Central memory CD8-positive, alpha-beta T cell (primary cell): ENCODE measurements around the gene ERBB4.
"Not testable (repeated sequence)": the region's sequence is repeated elsewhere in the genome, so short reads cannot be mapped to it uniquely, and the experiment has no call there.

ENCODE experiments used
- ATAC-seq: fragments of 150-1000 bp; cut with Tn5 transposase; replicated peaks from 2 replicates; pipeline ENCODE4 v1.10.0; 2022; ENCODE audit warnings: mild to moderate bottlenecking, moderate FRiP score, moderate number of reproducible peaks; ENCODE audit not compliant: poor library complexity, severe bottlenecking; ENCODE audit errors: extremely low read depth
- DNase-seq, 2 donors: peaks; one replicate each; pipeline ENCODE4 v3.0.0; 2021; ENCODE audit warnings: low spot score in 2 of 2
- H3K27ac Mint-ChIP-seq: one replicate; pipeline ENCODE4 v1.8.0; 2022; ENCODE audit warnings: low read depth, mild to moderate bottlenecking, moderate library complexity, mixed read lengths
- H3K27me3 Mint-ChIP-seq: one replicate; pipeline ENCODE4 v1.8.0; 2022; ENCODE audit warnings: mixed read lengths
- H3K36me3 Mint-ChIP-seq: one replicate; pipeline ENCODE4 v1.8.0; 2022; ENCODE audit warnings: mild to moderate bottlenecking, moderate library complexity, mixed read lengths; ENCODE audit not compliant: insufficient read depth
- H3K4me1 Mint-ChIP-seq: one replicate; pipeline ENCODE4 v1.8.0; 2022; ENCODE audit warnings: mixed read lengths
- H3K4me3 Mint-ChIP-seq: one replicate; pipeline ENCODE4 v1.8.0; 2022; ENCODE audit warnings: mild to moderate bottlenecking, moderate library complexity, mixed read lengths
- H3K9me3 Mint-ChIP-seq: one replicate; pipeline ENCODE4 v1.8.0; 2022; ENCODE audit warnings: mixed read lengths

Gene ERBB4

GRCh38 chr2:211729433-211729832 lies 809.2 kb downstream of the ERBB4 start:
- no peak for ATAC-seq
- DNase-seq, result no peak
- H3K9me3 Mint-ChIP-seq, result peaks cover 16% of the 10 kb centered on the region
- no peak overlapping the region for H3K4me3 Mint-ChIP-seq
- H3K36me3 Mint-ChIP-seq, result peaks cover 3% of the 10 kb centered on the region
- H3K4me1 Mint-ChIP-seq, result no peaks in the 10 kb centered on the region
- no peak overlapping the region for H3K27ac Mint-ChIP-seq
- no peaks in the 10 kb centered on the region for H3K27me3 Mint-ChIP-seq

- peaks cover 11% of the 10 kb centered on the region for H3K9me3 Mint-ChIP-seq
- ATAC-seq (no peak), DNase-seq (no peak)
- no peaks in the 10 kb centered on the region for H3K27me3 Mint-ChIP-seq
- peaks cover 3% of the 10 kb centered on the region for H3K36me3 Mint-ChIP-seq
- no peak overlapping the region for H3K4me3 Mint-ChIP-seq
- H3K4me1 Mint-ChIP-seq, result no peaks in the 10 kb centered on the region
- no peak overlapping the region for H3K27ac Mint-ChIP-seq
These were observed 813.7 kb downstream of the ERBB4 start for GRCh38 chr2:211724933-211725332.

GRCh38 chr2:211723398-211723797 lies 815.2 kb downstream of the ERBB4 start:
- no peaks in the 10 kb centered on the region for H3K4me1 Mint-ChIP-seq
- DNase-seq, result no peak
- no peaks in the 10 kb centered on the region for H3K27me3 Mint-ChIP-seq
- ATAC-seq, result no peak
- H3K36me3 Mint-ChIP-seq, result peaks cover 3% of the 10 kb centered on the region
- H3K9me3 Mint-ChIP-seq, result peaks cover 11% of the 10 kb centered on the region
- H3K4me3 Mint-ChIP-seq, result no peak overlapping the region
- H3K27ac Mint-ChIP-seq, result no peak overlapping the region

- Mint-ChIP-seq H3K4me1 (no peaks in the 10 kb centered on the region), H3K27me3 (no peaks in the 10 kb centered on the region), H3K36me3 (peaks cover 3% of the 10 kb centered on the region), H3K9me3 (peaks cover 8% of the 10 kb centered on the region), H3K27ac (no peak overlapping the region), H3K4me3 (no peak overlapping the region)
- ATAC-seq (no peak), DNase-seq (no peak)
These were observed 815.7 kb downstream of the ERBB4 start for GRCh38 chr2:211722928-211723327.

GRCh38 chr2:211721874-211722273 lies 816.7 kb downstream of the ERBB4 start:
- not testable (repeated sequence) for H3K27ac Mint-ChIP-seq, DNase-seq, H3K27me3 Mint-ChIP-seq, H3K36me3 Mint-ChIP-seq, H3K4me3 Mint-ChIP-seq, H3K9me3 Mint-ChIP-seq, ATAC-seq, H3K4me1 Mint-ChIP-seq

GRCh38 chr2:211709389-211709788 lies 829.2 kb downstream of the ERBB4 start:
- H3K36me3 Mint-ChIP-seq, result no peaks in the 10 kb centered on the region
- H3K27me3 Mint-ChIP-seq, result no peaks in the 10 kb centered on the region
- no peak overlapping the region for H3K4me3 Mint-ChIP-seq
- H3K9me3 Mint-ChIP-seq, result no peaks in the 10 kb centered on the region
- ATAC-seq, result no peak
- no peaks in the 10 kb centered on the region for H3K4me1 Mint-ChIP-seq
- no peak overlapping the region for H3K27ac Mint-ChIP-seq
- DNase-seq, result no peak

GRCh38 chr2:211692689-211693088 lies 845.9 kb downstream of the ERBB4 start:
- no peaks in the 10 kb centered on the region for H3K27me3 Mint-ChIP-seq
- H3K36me3 Mint-ChIP-seq, result no peaks in the 10 kb centered on the region
- no peak overlapping the region for H3K27ac Mint-ChIP-seq
- H3K9me3 Mint-ChIP-seq, result peaks cover 18% of the 10 kb centered on the region
- ATAC-seq (no peak), DNase-seq (no peak)
- no peaks in the 10 kb centered on the region for H3K4me1 Mint-ChIP-seq
- no peak overlapping the region for H3K4me3 Mint-ChIP-seq

- Mint-ChIP-seq H3K9me3 (peaks cover 18% of the 10 kb centered on the region), H3K27ac (no peak overlapping the region), H3K4me1 (no peaks in the 10 kb centered on the region), H3K27me3 (no peaks in the 10 kb centered on the region), H3K4me3 (no peak overlapping the region), H3K36me3 (no peaks in the 10 kb centered on the region)
- no peak for DNase-seq
- no peak for ATAC-seq
These were observed 847.9 kb downstream of the ERBB4 start for GRCh38 chr2:211690736-211691135.

GRCh38 chr2:211688196-211688595 lies 850.4 kb downstream of the ERBB4 start:
- no peak for DNase-seq
- H3K4me1 Mint-ChIP-seq, result no peaks in the 10 kb centered on the region
- H3K9me3 Mint-ChIP-seq, result peaks cover 17% of the 10 kb centered on the region
- H3K4me3 Mint-ChIP-seq, result no peak overlapping the region
- no peaks in the 10 kb centered on the region for H3K27me3 Mint-ChIP-seq
- H3K36me3 Mint-ChIP-seq, result no peaks in the 10 kb centered on the region
- ATAC-seq, result no peak
- H3K27ac Mint-ChIP-seq, result no peak overlapping the region

GRCh38 chr2:211674715-211675114 lies 863.9 kb downstream of the ERBB4 start:
- no peak overlapping the region for H3K4me3 Mint-ChIP-seq
- ATAC-seq, result no peak
- no peak overlapping the region for H3K27ac Mint-ChIP-seq
- H3K4me1 Mint-ChIP-seq, result no peaks in the 10 kb centered on the region
- DNase-seq, result no peak
- no peaks in the 10 kb centered on the region for H3K27me3 Mint-ChIP-seq
- H3K36me3 Mint-ChIP-seq, result no peaks in the 10 kb centered on the region
- no peaks in the 10 kb centered on the region for H3K9me3 Mint-ChIP-seq

GRCh38 chr2:211673133-211673905 lies 865.3 kb downstream of the ERBB4 start:
- H3K36me3 Mint-ChIP-seq, result no peaks in the 10 kb centered on the region
- no peaks in the 10 kb centered on the region for H3K9me3 Mint-ChIP-seq
- H3K4me1 Mint-ChIP-seq, result no peaks in the 10 kb centered on the region
- H3K27me3 Mint-ChIP-seq, result no peaks in the 10 kb centered on the region
- H3K4me3 Mint-ChIP-seq, result no peak overlapping the region
- H3K27ac Mint-ChIP-seq, result no peak overlapping the region
- no peak for ATAC-seq
- DNase-seq, result no peak

- ATAC-seq, result no peak
These were observed 866.6 kb downstream of the ERBB4 start for GRCh38 chr2:211671977-211672376.

GRCh38 chr2:211665299-211665698 lies 873.3 kb downstream of the ERBB4 start:
- no peak overlapping the region for H3K27ac Mint-ChIP-seq
- no peaks in the 10 kb centered on the region for H3K27me3 Mint-ChIP-seq
- no peak for ATAC-seq
- no peak overlapping the region for H3K4me3 Mint-ChIP-seq
- H3K4me1 Mint-ChIP-seq, result no peaks in the 10 kb centered on the region
- no peak for DNase-seq
- H3K9me3 Mint-ChIP-seq, result peaks cover 8% of the 10 kb centered on the region
- H3K36me3 Mint-ChIP-seq, result no peaks in the 10 kb centered on the region

More at GRCh38 chr2:211671977-211672376, 866.6 kb downstream of the ERBB4 start:
- no peaks in the 10 kb centered on the region for H3K4me1 Mint-ChIP-seq
- no peak overlapping the region for H3K4me3 Mint-ChIP-seq
- H3K27me3 Mint-ChIP-seq, result no peaks in the 10 kb centered on the region
- DNase-seq, result no peak
- no peaks in the 10 kb centered on the region for H3K9me3 Mint-ChIP-seq
- no peaks in the 10 kb centered on the region for H3K36me3 Mint-ChIP-seq
- no peak overlapping the region for H3K27ac Mint-ChIP-seq
